ENCODE results near the gene EZR. TPM values are rescaled to one million over a fixed set of nuclear protein-coding genes. Genes with fewer than 3 reads are reported as not detected.

The EZR gene
- total RNA-seq, 6 donors from 2014 or later, result 188 to 810 (median 346) TPM

GRCh38 chr6:158769771-158770432, 49.3 kb downstream of the EZR start:
- 92 to 95% methylated on average over 12 to 18 of the region's 18 CpGs for WGBS, 2 donors
- Histone ChIP-seq H3K27me3 (no peaks in the 10 kb centered on the region), H3K4me1 (peaks cover 0 to 7% (median 0%) of the 10 kb centered on the region in 4 donors), H3K9me3 (no peaks in the 10 kb centered on the region), H3K36me3 (peaks cover 60 to 100% (median 95%) of the 10 kb centered on the region in 4 donors), H3K27ac (peak overlapping the region in 2 of 4 donors; percentile 2 to 5), H3K4me3 (no peak overlapping the region)
- DNase-seq, result peak in 1 of 2 donors; percentile 39
- TF ChIP-seq CTCF (IDR thresholded peaks at IDR 0.05) (no peak), EP300 (IDR thresholded peaks at IDR 0.05) (no peak), POLR2A (IDR thresholded peaks at IDR 0.05) (no peak), POLR2AphosphoS5 (IDR thresholded peaks at IDR 0.05) (no peak)
- no peak for ATAC-seq (ENCODE audit: low FRiP score in 2 of 2)

GRCh38 chr6:158769234-158769770, 49.9 kb downstream of the EZR start:
- WGBS, 2 donors, result 85 to 92% methylated on average over 10 to 13 of the region's 13 CpGs
- peaks cover 0 to 7% (median 0%) of the 10 kb centered on the region in 4 donors for H3K4me1 ChIP-seq
- H3K36me3 ChIP-seq, result peaks cover 60 to 100% (median 95%) of the 10 kb centered on the region in 4 donors
- no peak overlapping the region for H3K4me3 ChIP-seq
- no peak for TF ChIP-seq POLR2A (IDR thresholded peaks at IDR 0.05)
- TF ChIP-seq POLR2AphosphoS5 (IDR thresholded peaks at IDR 0.05), result no peak
- TF ChIP-seq EP300 (IDR thresholded peaks at IDR 0.05), result no peak
- no peak for TF ChIP-seq CTCF (IDR thresholded peaks at IDR 0.05)
- no peak for ATAC-seq (ENCODE audit: low FRiP score in 2 of 2)
- H3K27me3 ChIP-seq, result no peaks in the 10 kb centered on the region
- H3K27ac ChIP-seq, result no peak overlapping the region
- no peaks in the 10 kb centered on the region for H3K9me3 ChIP-seq
- peak in 1 of 2 donors; percentile 52 for DNase-seq

GRCh38 chr6:158768436-158768835, 50.7 kb downstream of the EZR start:
- H3K27ac ChIP-seq, result no peak overlapping the region
- peaks cover 0 to 5% (median 0%) of the 10 kb centered on the region in 4 donors for H3K4me1 ChIP-seq
- DNase-seq, result no peak
- TF ChIP-seq CTCF (IDR thresholded peaks at IDR 0.05), result no peak
- TF ChIP-seq POLR2A (IDR thresholded peaks at IDR 0.05), result no peak
- TF ChIP-seq POLR2AphosphoS5 (IDR thresholded peaks at IDR 0.05), result no peak
- TF ChIP-seq EP300 (IDR thresholded peaks at IDR 0.05), result no peak
- no peaks in the 10 kb centered on the region for H3K27me3 ChIP-seq
- H3K4me3 ChIP-seq, result no peak overlapping the region
- WGBS, 2 donors, result 96 to 97% methylated on average over 8 of the region's 8 CpGs
- H3K36me3 ChIP-seq, result peaks cover 61 to 97% (median 91%) of the 10 kb centered on the region in 4 donors
- no peaks in the 10 kb centered on the region for H3K9me3 ChIP-seq
- ATAC-seq (ENCODE audit: low FRiP score in 2 of 2), result no peak

GRCh38 chr6:158767709-158768108, 51.5 kb downstream of the EZR start:
- TF ChIP-seq EP300 (IDR thresholded peaks at IDR 0.05) (no peak), POLR2A (IDR thresholded peaks at IDR 0.05) (no peak), CTCF (IDR thresholded peaks at IDR 0.05) (no peak), POLR2AphosphoS5 (IDR thresholded peaks at IDR 0.05) (no peak)
- Histone ChIP-seq H3K27ac (no peak overlapping the region), H3K4me3 (no peak overlapping the region), H3K4me1 (no peaks in the 10 kb centered on the region), H3K9me3 (no peaks in the 10 kb centered on the region), H3K27me3 (no peaks in the 10 kb centered on the region), H3K36me3 (peaks cover 62 to 89% (median 84%) of the 10 kb centered on the region in 4 donors)
- DNase-seq (no peak), ATAC-seq (ENCODE audit: low FRiP score in 2 of 2) (no peak)
- 82 to 94% methylated on average over 6 of the region's 6 CpGs for WGBS, 2 donors
